Erythroblast (primary cell): ENCODE results near the gene LAPTM5.

Experiments
- GATA1 ChIP-seq: IDR thresholded peaks from 2 replicates; pipeline ENCODE4 v1.6.1; 2011; ENCODE audit warnings: low read depth, mild to moderate bottlenecking, control low read depth, low read length, moderate library complexity
- POLR2A ChIP-seq: IDR thresholded peaks from 2 replicates; pipeline ENCODE4 v1.6.1; 2011; ENCODE audit warnings: mild to moderate bottlenecking, low read length

- TF ChIP-seq POLR2A (no peak), GATA1 (no peak)
These were observed 17.0 kb downstream of the LAPTM5 start for GRCh38 chr1:30740251-30741238.
